ENCODE results near the gene IL6ST. TPM values are rescaled to one million over a fixed set of nuclear protein-coding genes. Genes with fewer than 3 reads are reported as not detected.
"Not testable (repeated sequence)": the region's sequence is repeated elsewhere in the genome, so short reads cannot be mapped to it uniquely, and the experiment has no call there.

Gene IL6ST
- total RNA-seq, 1 donor from 2014 or later: 37.7 TPM

DNA sequence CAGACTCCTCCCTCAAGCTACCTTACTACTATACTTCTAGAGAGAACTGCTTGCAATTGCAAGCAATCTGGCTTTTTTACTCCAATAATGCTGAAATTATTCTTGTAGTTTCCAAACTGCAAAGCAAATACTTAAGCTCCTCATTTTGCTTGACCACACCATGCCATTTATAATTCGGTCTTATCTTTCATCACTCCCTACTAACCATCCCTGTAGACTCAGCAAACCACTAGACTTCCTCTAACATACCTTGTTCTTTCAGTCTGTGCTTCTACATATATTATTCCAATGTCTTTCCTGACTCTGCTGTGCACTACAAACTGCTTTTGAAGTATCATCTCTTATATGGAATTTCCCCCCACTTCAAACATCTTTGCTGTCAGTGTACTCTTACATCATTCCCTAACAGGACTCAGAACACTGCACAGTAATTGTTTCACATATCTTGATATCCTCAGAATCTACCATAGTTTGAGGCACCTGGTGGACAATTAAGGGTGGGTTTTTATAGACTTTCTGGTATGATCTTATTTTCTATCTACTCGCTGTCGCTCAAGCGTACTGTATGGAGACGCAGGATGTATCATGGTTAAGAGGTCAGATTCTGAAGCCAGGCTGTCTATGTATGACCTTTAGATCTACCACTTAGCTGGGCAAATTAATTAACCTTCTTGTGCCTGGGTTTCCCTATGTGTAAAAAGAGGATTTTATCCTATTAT is 2.8 kb downstream of the IL6ST start:
- no peak for DNase-seq
- Mint-ChIP-seq H3K4me3 (ENCODE audit: unreplicated experiment) (no peak overlapping the region), H3K4me1 (ENCODE audit: low read depth, unreplicated experiment) (peaks cover 2% of the 10 kb centered on the region), H3K27ac (ENCODE audit: unreplicated experiment) (no peak overlapping the region), H3K36me3 (ENCODE audit: unreplicated experiment) (no peaks in the 10 kb centered on the region), H3K9me3 (ENCODE audit: unreplicated experiment) (peaks cover 5% of the 10 kb centered on the region), H3K27me3 (ENCODE audit: unreplicated experiment) (peaks cover 2% of the 10 kb centered on the region)
- no peak for TF ChIP-seq CTCF (IDR thresholded peaks at IDR 0.05; ENCODE audit: partially characterized antibody, unreplicated experiment)

DNA sequence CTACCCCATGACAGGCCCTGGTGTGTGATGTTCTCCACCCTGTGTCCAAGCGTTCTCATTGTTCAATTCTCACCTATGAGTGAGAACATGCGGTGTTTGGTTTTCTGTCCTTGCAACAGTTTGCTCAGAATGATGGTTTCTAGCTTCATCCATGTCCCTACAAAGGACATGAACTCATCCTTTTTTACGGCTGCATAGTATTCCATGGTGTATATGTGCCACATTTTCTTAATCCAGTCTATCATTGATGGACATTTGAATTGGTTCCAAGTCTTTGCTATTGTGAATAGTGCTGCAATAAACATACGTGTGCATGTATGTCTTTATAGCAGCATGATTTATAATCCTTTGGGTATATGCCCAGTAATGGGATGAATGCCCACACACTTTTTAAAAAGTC is 3.9 kb downstream of the IL6ST start:
- H3K36me3 Mint-ChIP-seq (ENCODE audit: unreplicated experiment); H3K4me1 Mint-ChIP-seq (ENCODE audit: low read depth, unreplicated experiment); H3K9me3 Mint-ChIP-seq (ENCODE audit: unreplicated experiment); H3K27ac Mint-ChIP-seq (ENCODE audit: unreplicated experiment); H3K27me3 Mint-ChIP-seq (ENCODE audit: unreplicated experiment); H3K4me3 Mint-ChIP-seq (ENCODE audit: unreplicated experiment); DNase-seq: not testable (repeated sequence)

GRCh38 chr5:55989860-55990259 is 4.9 kb downstream of the IL6ST start:
- peaks cover 2% of the 10 kb centered on the region for H3K27me3 Mint-ChIP-seq (ENCODE audit: unreplicated experiment)
- TF ChIP-seq CTCF (IDR thresholded peaks at IDR 0.05; ENCODE audit: partially characterized antibody, unreplicated experiment): no peak
- peaks cover 5% of the 10 kb centered on the region for H3K9me3 Mint-ChIP-seq (ENCODE audit: unreplicated experiment)

DNA sequence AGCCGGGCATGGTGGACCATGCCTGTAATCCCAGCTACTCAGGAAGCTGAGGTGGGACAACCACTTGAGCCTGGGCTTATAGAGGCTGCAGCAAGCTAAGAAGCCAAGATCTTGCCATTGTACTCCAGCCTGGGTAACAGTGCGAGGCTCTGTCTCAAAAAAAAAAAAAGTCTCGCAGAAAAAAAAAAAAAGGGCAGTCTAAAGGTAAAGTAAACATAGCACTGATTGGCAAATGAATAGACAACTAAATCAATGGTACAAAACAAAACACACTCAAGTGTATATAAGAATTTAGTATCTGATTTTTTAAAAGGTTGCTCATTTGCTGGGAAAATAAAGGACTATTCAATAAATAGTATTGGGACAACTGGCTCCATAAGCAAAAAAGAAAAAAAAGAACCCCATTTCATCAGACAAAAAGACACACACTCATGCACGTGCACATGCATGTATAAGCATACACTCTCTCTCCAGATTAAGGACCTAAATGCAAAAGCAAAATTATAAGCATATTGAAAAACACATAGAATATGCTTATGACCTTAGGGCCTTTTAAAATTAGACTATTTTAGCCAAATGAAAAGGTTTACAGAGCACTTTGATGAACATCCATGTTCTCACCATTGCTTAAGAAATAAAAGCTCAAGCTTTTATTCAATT is 5.7 kb downstream of the IL6ST start:
- Mint-ChIP-seq H3K4me3 (ENCODE audit: unreplicated experiment) (no peak overlapping the region), H3K36me3 (ENCODE audit: unreplicated experiment) (no peaks in the 10 kb centered on the region), H3K4me1 (ENCODE audit: low read depth, unreplicated experiment) (no peaks in the 10 kb centered on the region), H3K27me3 (ENCODE audit: unreplicated experiment) (no peaks in the 10 kb centered on the region), H3K9me3 (ENCODE audit: unreplicated experiment) (peaks cover 2% of the 10 kb centered on the region), H3K27ac (ENCODE audit: unreplicated experiment) (no peak overlapping the region)
- DNase-seq: no peak
- no peak for TF ChIP-seq CTCF (IDR thresholded peaks at IDR 0.05; ENCODE audit: partially characterized antibody, unreplicated experiment)

More at GRCh38 chr5:55989860-55990259, 4.9 kb downstream of the IL6ST start:
- no peaks in the 10 kb centered on the region for H3K4me1 Mint-ChIP-seq (ENCODE audit: low read depth, unreplicated experiment)
- no peak for DNase-seq
- H3K27ac Mint-ChIP-seq (ENCODE audit: unreplicated experiment): no peak overlapping the region
- no peak overlapping the region for H3K4me3 Mint-ChIP-seq (ENCODE audit: unreplicated experiment)
- H3K36me3 Mint-ChIP-seq (ENCODE audit: unreplicated experiment): no peaks in the 10 kb centered on the region

GRCh38 chr5:55988428-55988827 is 6.3 kb downstream of the IL6ST start:
- not testable (repeated sequence) for H3K9me3 Mint-ChIP-seq (ENCODE audit: unreplicated experiment); H3K4me3 Mint-ChIP-seq (ENCODE audit: unreplicated experiment)

GRCh38 chr5:55986931-55987330 is 7.8 kb downstream of the IL6ST start:
- Mint-ChIP-seq H3K4me3 (ENCODE audit: unreplicated experiment) (no peak overlapping the region), H3K36me3 (ENCODE audit: unreplicated experiment) (no peaks in the 10 kb centered on the region), H3K9me3 (ENCODE audit: unreplicated experiment) (no peaks in the 10 kb centered on the region), H3K27me3 (ENCODE audit: unreplicated experiment) (no peaks in the 10 kb centered on the region), H3K27ac (ENCODE audit: unreplicated experiment) (no peak overlapping the region), H3K4me1 (ENCODE audit: low read depth, unreplicated experiment) (no peaks in the 10 kb centered on the region)
- no peak for TF ChIP-seq CTCF (IDR thresholded peaks at IDR 0.05; ENCODE audit: partially characterized antibody, unreplicated experiment)
- DNase-seq: no peak

More at GRCh38 chr5:55988428-55988827, 6.3 kb downstream of the IL6ST start:
- H3K27me3 Mint-ChIP-seq (ENCODE audit: unreplicated experiment); H3K27ac Mint-ChIP-seq (ENCODE audit: unreplicated experiment); H3K36me3 Mint-ChIP-seq (ENCODE audit: unreplicated experiment); H3K4me1 Mint-ChIP-seq (ENCODE audit: low read depth, unreplicated experiment); DNase-seq: not testable (repeated sequence)
